SK-N-SH (cell line): ENCODE data around the gene ADAMTSL1. TPM values are rescaled to one million over a fixed set of nuclear protein-coding genes. Genes with fewer than 3 reads are reported as not detected.

ENCODE experiments used
- CTCF ChIA-PET: fragments of 300-600, 350-600 bp; formaldehyde crosslinking; extraction: SDS; loops from one replicate; lab custom pipeline; 2021; lab: Yijun Ruan, JAX
- POLR2A ChIA-PET: fragments of 350-600 bp; sonication (Branson Sonifier 250); formaldehyde crosslinking; extraction: SDS; loops from one replicate; lab custom pipeline; 2020; ENCODE audit warnings: antibody characterized with exemption, inconsistent platforms; lab: Yijun Ruan, JAX
- DNase-seq: peaks from one replicate; pipeline ENCODE4 v3.0.0; 2012
- H2AFZ ChIP-seq: fragments of 200-600 bp; sonication (generic); 2 replicates; pipeline ENCODE4 v1.8.1; 2016; ENCODE audit warnings: antibody characterized with exemption, mild to moderate bottlenecking, low read depth
- H3F3A ChIP-seq: fragments of 200-600 bp; sonication (generic); replicated peaks from 2 replicates; pipeline ENCODE3; 2016; ENCODE audit warnings: antibody characterized with exemption, mild to moderate bottlenecking; ENCODE audit not compliant: insufficient read depth
- H3K27ac ChIP-seq, 2 experiments: fragments of 200-500 bp in 1 of 2; fragments of 200-600 bp in 1 of 2; sonication (Bioruptor generic) in 1 of 2; sonication (generic), shearing (Covaris generic) in 1 of 2; 2 replicates each; pipeline versions ENCODE4 v1.5.1 to v1.6.1; 2014 to 2016; ENCODE audit warnings: low read depth in 2 of 2, inconsistent platforms in 1 of 2, low read length in 1 of 2, mild to moderate bottlenecking in 1 of 2, mixed read lengths in 1 of 2
- H3K27me3 ChIP-seq: fragments of 200-600 bp; sonication (generic), shearing (Covaris generic); 2 replicates; pipeline ENCODE4 v1.6.1; 2016; ENCODE audit warnings: mixed run types; ENCODE audit not compliant: insufficient read depth
- H3K36me3 ChIP-seq, 2 experiments: fragments of 200-500 bp in 1 of 2; fragments of 200-600 bp in 1 of 2; sonication (Bioruptor generic) in 1 of 2; sonication (generic) in 1 of 2; replicated peaks in 1 of 2; 2 replicates each; pipeline versions ENCODE3 to v1.5.1; 2014 to 2016; ENCODE audit warnings: low read length in 1 of 2, mild to moderate bottlenecking in 1 of 2; ENCODE audit not compliant: insufficient read depth in 2 of 2, control insufficient read depth in 1 of 2
- H3K4me1 ChIP-seq, 2 experiments: fragments of 200-500 bp in 1 of 2; fragments of 200-600 bp in 1 of 2; sonication (Bioruptor generic) in 1 of 2; sonication (generic), shearing (Covaris generic) in 1 of 2; 2 replicates each; pipeline versions ENCODE4 v1.5.1 to v1.6.1; 2014 to 2016; ENCODE audit warnings: low read depth in 1 of 2, low read length in 1 of 2, mixed run types in 1 of 2; ENCODE audit not compliant: insufficient read depth in 2 of 2, control insufficient read depth in 1 of 2
- H3K4me2 ChIP-seq: fragments of 200-600 bp; sonication (generic), shearing (Covaris generic); 2 replicates; pipeline ENCODE4 v1.6.1; 2017; ENCODE audit warnings: mixed run types
- H3K4me3 ChIP-seq, 2 experiments: fragments of 200-500 bp in 1 of 2; fragments of 200-600 bp in 1 of 2; sonication (Bioruptor generic) in 1 of 2; sonication (generic), shearing (Covaris generic) in 1 of 2; 2 replicates each; pipeline versions ENCODE4 v1.5.1 to v1.8.1; 2014 to 2016; ENCODE audit warnings: low read depth in 2 of 2, inconsistent platforms in 1 of 2, low read length in 1 of 2, mild to moderate bottlenecking in 1 of 2, mixed read lengths in 1 of 2, moderate library complexity in 1 of 2
- H3K79me2 ChIP-seq: fragments of 200-600 bp; sonication (generic); 2 replicates; pipeline ENCODE4 v1.8.1; 2017; ENCODE audit warnings: mild to moderate bottlenecking; ENCODE audit not compliant: insufficient read depth
- H3K9ac ChIP-seq: fragments of 200-600 bp; sonication (generic); 2 replicates; pipeline ENCODE4 v1.6.1; 2017; ENCODE audit warnings: mixed run types
- H3K9me2 ChIP-seq: fragments of 200-600 bp; sonication (generic); 2 replicates; pipeline ENCODE4 v1.6.1; 2017; ENCODE audit warnings: mixed run types
- H3K9me3 ChIP-seq: fragments of 200-600 bp; sonication (generic); 2 replicates; pipeline ENCODE4 v1.6.1; 2017; ENCODE audit warnings: mixed run types, mild to moderate bottlenecking, moderate library complexity
- H4K20me1 ChIP-seq: fragments of 200-600 bp; sonication (generic); 2 replicates; pipeline ENCODE4 v1.6.1; 2017; ENCODE audit warnings: mild to moderate bottlenecking, mixed run types; ENCODE audit not compliant: insufficient read depth
- CHD2 ChIP-seq: fragments of 150-350 bp; IDR thresholded peaks from 2 replicates; pipeline ENCODE4 v1.6.1; 2018; ENCODE audit warnings: low read length; ENCODE audit not compliant: partially characterized antibody
- CTCF ChIP-seq: fragments of 200-600 bp; sonication (generic); IDR thresholded peaks from 2 replicates; pipeline ENCODE4 v1.6.1; 2017; ENCODE audit warnings: antibody characterized with exemption, mild to moderate bottlenecking, moderate library complexity
- EP300 ChIP-seq, 2 experiments: IDR thresholded peaks; 2 replicates each; pipeline versions ENCODE4 v1.4.0 to v1.6.1; 2012; ENCODE audit warnings: borderline replicate concordance in 1 of 2, low read depth in 1 of 2, low read length in 1 of 2
- EZH2phosphoT487 ChIP-seq: fragments of 200-600 bp; sonication (generic); IDR thresholded peaks from 2 replicates; pipeline ENCODE4 v1.6.1; 2017; ENCODE audit warnings: low read depth, mixed run types, mild to moderate bottlenecking, antibody characterized with exemption, moderate library complexity, borderline replicate concordance
- FOXJ3 ChIP-seq: sonication (generic); formaldehyde crosslinking; IDR thresholded peaks from 2 replicates; pipeline ENCODE4 v1.5.1; 2020; ENCODE audit warnings: mild to moderate bottlenecking, missing genetic modification reagents
- FOXM1 ChIP-seq: IDR thresholded peaks from 2 replicates; pipeline ENCODE4 v1.4.0; 2012; ENCODE audit warnings: low read depth, mild to moderate bottlenecking
- GABPA ChIP-seq: IDR thresholded peaks from 2 replicates; pipeline ENCODE4 v1.4.0; 2012; ENCODE audit warnings: low read depth, mild to moderate bottlenecking
- JUND ChIP-seq: IDR thresholded peaks from 2 replicates; pipeline ENCODE4 v1.4.0; 2012
- MEF2A ChIP-seq: IDR thresholded peaks from 2 replicates; pipeline ENCODE4 v1.4.0; 2012; ENCODE audit warnings: low read depth, borderline replicate concordance
- MXI1 ChIP-seq: IDR thresholded peaks from 2 replicates; pipeline ENCODE4 v1.6.1; 2012; ENCODE audit warnings: mild to moderate bottlenecking, low read depth, low read length, improper control_type of control experiment
- NFIC ChIP-seq: IDR thresholded peaks from 2 replicates; pipeline ENCODE4 v1.4.0; 2012; ENCODE audit warnings: borderline replicate concordance
- NRF1 ChIP-seq: IDR thresholded peaks from 2 replicates; pipeline ENCODE4 v1.6.1; 2012; ENCODE audit warnings: low read depth, mild to moderate bottlenecking, low read length
- POLR2AphosphoS5 ChIP-seq: IDR thresholded peaks from 2 replicates; pipeline ENCODE4 v1.6.1; 2012; ENCODE audit warnings: low read depth, low read length
- RAD21 ChIP-seq: IDR thresholded peaks from 2 replicates; pipeline ENCODE4 v1.6.1; 2012; ENCODE audit warnings: mild to moderate bottlenecking, low read length
- RCOR1 ChIP-seq: fragments of 150-350 bp; IDR thresholded peaks from 2 replicates; pipeline ENCODE4 v1.6.1; 2017; ENCODE audit warnings: antibody characterized with exemption, low read length
- REST ChIP-seq: IDR thresholded peaks from 2 replicates; pipeline ENCODE4 v1.6.1; 2012; ENCODE audit warnings: mild to moderate bottlenecking, low read depth, low read length, moderate library complexity
- RXRA ChIP-seq: IDR thresholded peaks from 2 replicates; pipeline ENCODE4 v1.4.0; 2012; ENCODE audit warnings: low read depth, mild to moderate bottlenecking, borderline replicate concordance
- SMC3 ChIP-seq: IDR thresholded peaks from 2 replicates; pipeline ENCODE4 v1.6.1; 2012; ENCODE audit warnings: low read depth, low read length, improper control_type of control experiment
- TCF12 ChIP-seq: IDR thresholded peaks from 2 replicates; pipeline ENCODE4 v1.4.0; 2012
- TEAD4 ChIP-seq: IDR thresholded peaks from 2 replicates; pipeline ENCODE4 v1.4.0; 2012; ENCODE audit warnings: mild to moderate bottlenecking, borderline replicate concordance; ENCODE audit not compliant: insufficient read depth
- USF1 ChIP-seq: IDR thresholded peaks from 2 replicates; pipeline ENCODE4 v1.4.0; 2012; ENCODE audit warnings: low read depth, borderline replicate concordance
- USF2 ChIP-seq: fragments of 150-350 bp; IDR thresholded peaks from 2 replicates; pipeline ENCODE4 v1.6.1; 2017; ENCODE audit warnings: antibody characterized with exemption, low read length, low read depth, borderline replicate concordance
- YY1 ChIP-seq: IDR thresholded peaks from 2 replicates; pipeline ENCODE4 v1.4.0; 2012; ENCODE audit warnings: low read depth, mild to moderate bottlenecking
- ZBTB33 ChIP-seq: IDR thresholded peaks from 2 replicates; pipeline ENCODE4 v1.4.0; 2012; ENCODE audit warnings: low read depth, borderline replicate concordance
- WGBS: methylation state at CpG from one replicate; pipeline ENCODE4 v1.1.6; 2017; ENCODE audit warnings: low lambda C conversion rate; 5-methylcytosine and 5-hydroxymethylcytosine counted together
- polyA plus RNA-seq, 3 experiments: library from polyadenylated mRNA; depleted of rRNA; stranded (reverse); fragments of >200 nt; gene quantifications; 2 replicates each; pipeline ENCODE4 v1.2.3, GENCODE V29; 2012

ADAMTSL1 gene
- polyA plus RNA-seq, 1 of the 3 experiments (the other 2 are of a cell fraction): 114 TPM

GRCh38 chr9:18942801-18943200 lies 468.8 kb downstream of the ADAMTSL1 start (continued):
- TF ChIP-seq ZBTB33: no peak
- TF ChIP-seq NRF1: no peak
- TF ChIP-seq RCOR1: no peak
- no peak for TF ChIP-seq CHD2
- no peak for TF ChIP-seq TCF12
- no peak for TF ChIP-seq MXI1
- no peak for TF ChIP-seq TEAD4
- TF ChIP-seq SMC3: no peak
- no peak for TF ChIP-seq YY1
- TF ChIP-seq FOXJ3: no peak

GRCh38 chr9:18947892-18948339 lies 474.0 kb downstream of the ADAMTSL1 start:
- no peak overlapping the region for H3K9ac ChIP-seq
- H3K4me2 ChIP-seq: no peak overlapping the region
- H3K36me3 ChIP-seq: no peaks in the 10 kb centered on the region
- no peak overlapping the region for H2AFZ ChIP-seq
- CTCF ChIA-PET: interaction anchor here (0.6 to 1.0 kb wide), 2 partner anchors 62 to 141 kb away, joined by 3 to 4 read pairs; no protein-coding TSS in a partner anchor
- H3K27me3 ChIP-seq: no peaks in the 10 kb centered on the region
- 47% methylated on average over 4 of the region's 4 CpGs for WGBS
- no peak for TF ChIP-seq RCOR1
- no peak for TF ChIP-seq FOXM1
- no peak for TF ChIP-seq NFIC
- no peak for TF ChIP-seq FOXJ3
- TF ChIP-seq MEF2A: no peak
- TF ChIP-seq USF1: no peak
- no peak for TF ChIP-seq EZH2phosphoT487
- TF ChIP-seq RXRA: no peak
- TF ChIP-seq CTCF: no peak
- TF ChIP-seq REST: no peak
- no peak for TF ChIP-seq YY1
- no peak for TF ChIP-seq USF2
- TF ChIP-seq POLR2AphosphoS5: no peak
- TF ChIP-seq GABPA: no peak
- no peak for TF ChIP-seq EP300 (IDR thresholded peaks at IDR 0.05; ENCODE audit: borderline replicate concordance in 1 of 2, low read depth in 1 of 2, low read length in 1 of 2)
- TF ChIP-seq TCF12: no peak
- no peak for TF ChIP-seq RAD21
- no peak for TF ChIP-seq JUND
- H3K9me3 ChIP-seq: no peaks in the 10 kb centered on the region
- H3K27ac ChIP-seq: no peak overlapping the region
- H4K20me1 ChIP-seq: no peaks in the 10 kb centered on the region
- no peaks in the 10 kb centered on the region for H3F3A ChIP-seq
- no peaks in the 10 kb centered on the region for H3K9me2 ChIP-seq
- no peaks in the 10 kb centered on the region; a peak in 1 of 4 replicates for H3K4me1 ChIP-seq
- H3K4me3 ChIP-seq: no peak overlapping the region
- no peak for DNase-seq
- no peaks in the 10 kb centered on the region for H3K79me2 ChIP-seq
- POLR2A ChIA-PET: no interaction called here
